Measurements from ENCODE around the gene MC1R.

GRCh38 chr16:89924925-89925307 lies 6.3 kb downstream of the MC1R start:
- TF ChIP-seq, protein P1, sequence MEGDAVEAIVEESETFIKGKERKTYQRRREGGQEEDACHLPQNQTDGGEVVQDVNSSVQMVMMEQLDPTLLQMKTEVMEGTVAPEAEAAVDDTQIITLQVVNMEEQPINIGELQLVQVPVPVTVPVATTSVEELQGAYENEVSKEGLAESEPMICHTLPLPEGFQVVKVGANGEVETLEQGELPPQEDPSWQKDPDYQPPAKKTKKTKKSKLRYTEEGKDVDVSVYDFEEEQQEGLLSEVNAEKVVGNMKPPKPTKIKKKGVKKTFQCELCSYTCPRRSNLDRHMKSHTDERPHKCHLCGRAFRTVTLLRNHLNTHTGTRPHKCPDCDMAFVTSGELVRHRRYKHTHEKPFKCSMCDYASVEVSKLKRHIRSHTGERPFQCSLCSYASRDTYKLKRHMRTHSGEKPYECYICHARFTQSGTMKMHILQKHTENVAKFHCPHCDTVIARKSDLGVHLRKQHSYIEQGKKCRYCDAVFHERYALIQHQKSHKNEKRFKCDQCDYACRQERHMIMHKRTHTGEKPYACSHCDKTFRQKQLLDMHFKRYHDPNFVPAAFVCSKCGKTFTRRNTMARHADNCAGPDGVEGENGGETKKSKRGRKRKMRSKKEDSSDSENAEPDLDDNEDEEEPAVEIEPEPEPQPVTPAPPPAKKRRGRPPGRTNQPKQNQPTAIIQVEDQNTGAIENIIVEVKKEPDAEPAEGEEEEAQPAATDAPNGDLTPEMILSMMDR (IDR thresholded peaks at IDR 0.05; ENCODE audit: insufficient read depth, low read depth, low read length) = no peak
- TF ChIP-seq EZH2 (IDR thresholded peaks at IDR 0.05; ENCODE audit: insufficient read depth, low read length) = no peak
